Astrocyte (in vitro differentiated cells and primary cell): ENCODE results near the gene POLR1E.

Source experiments
- CTCF ChIP-seq: IDR thresholded peaks from 2 replicates; pipeline ENCODE4 v1.5.1; 2011; ENCODE audit warnings: low read depth, mild to moderate bottlenecking, inconsistent platforms, low read length, moderate library complexity; ENCODE audit not compliant: insufficient read depth
- EZH2 ChIP-seq: IDR thresholded peaks from 2 replicates; pipeline ENCODE4 v1.6.1; 2012; ENCODE audit warnings: mild to moderate bottlenecking, low read length, inconsistent platforms; ENCODE audit not compliant: insufficient read depth

GRCh38 chr9:37551888-37552287, 66.1 kb downstream of the POLR1E start:
- TF ChIP-seq CTCF (no peak), EZH2 (no peak)
